Kidney epithelial cell (primary cell): ENCODE data around the gene SMIM31. TPM values are rescaled to one million over a fixed set of nuclear protein-coding genes. Genes with fewer than 3 reads are reported as not detected.

ENCODE experiments used
- DNase-seq: peaks from one replicate; pipeline ENCODE4 v3.0.0-alpha.2; 2010; ENCODE audit warnings: low read depth
- H3K27me3 ChIP-seq: 2 replicates; pipeline ENCODE4 v1.6.0; 2011; ENCODE audit warnings: low read length; ENCODE audit not compliant: control insufficient read depth, insufficient read depth
- H3K36me3 ChIP-seq: 2 replicates; pipeline ENCODE4 v1.5.1; 2011; ENCODE audit warnings: low read length; ENCODE audit not compliant: control insufficient read depth, insufficient read depth
- H3K4me3 ChIP-seq: 2 replicates; pipeline ENCODE4 v1.5.1; 2011; ENCODE audit warnings: low read depth, mild to moderate bottlenecking, control low read depth, low read length
- CTCF ChIP-seq: IDR thresholded peaks from 2 replicates; pipeline ENCODE4 v1.5.1; 2011; ENCODE audit warnings: mild to moderate bottlenecking, moderate library complexity, low read length, control low read depth, inconsistent platforms; ENCODE audit not compliant: insufficient read depth, poor library complexity, severe bottlenecking
- total RNA-seq: library from RNA; depleted of rRNA; stranded (reverse); fragments of >200 nt; gene quantifications from 2 replicates; pipeline ENCODE4 v1.2.3, GENCODE V29; 2015

The SMIM31 gene
- total RNA-seq, 1 donor from 2014 or later: not detected

DNA sequence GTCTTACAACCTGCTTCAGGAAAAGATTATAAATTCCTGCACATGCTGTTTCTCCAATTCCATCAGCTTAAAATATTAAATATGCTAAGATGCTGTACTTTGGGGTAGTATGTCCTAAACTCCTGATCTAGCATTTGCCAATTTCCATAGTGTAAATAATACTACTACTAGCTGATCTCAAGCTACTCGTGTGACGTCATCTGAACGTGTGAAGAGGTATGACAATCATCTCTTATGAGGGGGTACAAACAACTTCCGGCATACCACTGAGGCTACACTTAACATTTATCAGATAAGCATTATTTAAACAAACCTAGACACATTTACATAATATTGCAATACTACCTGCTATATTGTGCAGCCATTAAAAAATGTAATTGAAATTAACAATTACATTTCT, 70.7 kb downstream of the SMIM31 start:
- DNase-seq: no peak
- Histone ChIP-seq H3K27me3 (no peaks in the 10 kb centered on the region), H3K36me3 (no peaks in the 10 kb centered on the region), H3K4me3 (no peak overlapping the region)
- no peak for TF ChIP-seq CTCF

- no peak for DNase-seq
- no peak for TF ChIP-seq CTCF
- Histone ChIP-seq H3K36me3 (no peaks in the 10 kb centered on the region), H3K27me3 (no peaks in the 10 kb centered on the region), H3K4me3 (no peak overlapping the region)
Observed at GRCh38 chr4:164828955-164829354, 75.0 kb downstream of the SMIM31 start.

GRCh38 chr4:164846566-164846965, 92.6 kb downstream of the SMIM31 start:
- Histone ChIP-seq H3K36me3 (no peaks in the 10 kb centered on the region), H3K27me3 (no peaks in the 10 kb centered on the region), H3K4me3 (no peak overlapping the region)
- DNase-seq: no peak
- no peak for TF ChIP-seq CTCF

- H3K27me3 ChIP-seq: no peaks in the 10 kb centered on the region
- no peak for TF ChIP-seq CTCF
- H3K4me3 ChIP-seq: no peak overlapping the region
- DNase-seq: no peak
- no peaks in the 10 kb centered on the region for H3K36me3 ChIP-seq
Observed at GRCh38 chr4:164847016-164847415, 93.1 kb downstream of the SMIM31 start.

- Histone ChIP-seq H3K36me3 (no peaks in the 10 kb centered on the region), H3K4me3 (no peak overlapping the region), H3K27me3 (no peaks in the 10 kb centered on the region)
- no peak for TF ChIP-seq CTCF
- DNase-seq: no peak
Observed at GRCh38 chr4:164847967-164848649, 94.2 kb downstream of the SMIM31 start.

Other genes with a start within 250 kb of the SMIM31 start
- gene APELA, start 123.0 kb downstream of the SMIM31 start, total RNA-seq: not detected in 2 replicates
- gene TRIM61, start 223.5 kb downstream of the SMIM31 start, total RNA-seq: 2.1 and 4.5 TPM in 2 replicates